Measurements from ENCODE around the gene SLC43A2. TPM values are rescaled to one million over a fixed set of nuclear protein-coding genes. Genes with fewer than 3 reads are reported as not detected.
A peak's percentile ranks its signal among the peaks of the same experiment; 100 is the strongest.
"Not testable (repeated sequence)": the region's sequence is repeated elsewhere in the genome, so short reads cannot be mapped to it uniquely, and the experiment has no call there.

SLC43A2 gene
- 10 to 100 TPM in 1 of 2 donors, 1 to 10 TPM in 1; 9.5 to 16.9 TPM for total RNA-seq
- long read RNA-seq, donor 1, full-length matches to known transcripts: 5 of 9 reads
- long read RNA-seq, donor 1, partial matches to known transcripts: 1 of 9 reads
- long read RNA-seq, donor 1, other reads (novel, unspliced or antisense): 3 of 9 reads
- long read RNA-seq, donor 2, full-length matches to known transcripts: 3 of 5 reads
- long read RNA-seq, donor 2, partial matches to known transcripts: 1 of 5 reads
- long read RNA-seq, donor 2, other reads (novel, unspliced or antisense): 1 of 5 reads

- peak; percentile 95 for DNase-seq (ENCODE audit: low spot score)
- intact Hi-C loops (cut with DNase I): loop anchor here (5.0 kb wide), 2 partner anchors 36 to 51 kb away; no protein-coding TSS in a partner anchor
These were observed at the start of gene SLC43A2 for GRCh38 chr17:1627982-1628855. SLC43A2 (minus strand) TSS chr17:1628834; CDS start chr17:1627874, 960 bp downstream.

- intact Hi-C loops (cut with DNase I): no loop called here
- no peak for DNase-seq (ENCODE audit: low spot score)
These were observed 47.8 kb upstream of the SLC43A2 start for GRCh38 chr17:1676401-1676800.

GRCh38 chr17:1673041-1673785 is 44.6 kb upstream of the SLC43A2 start:
- intact Hi-C loops (cut with DNase I): loop anchor here in 1 of 2 donors (5.0 kb wide), 1 partner anchor 34 kb away; no protein-coding TSS in a partner anchor
- no peak for DNase-seq (ENCODE audit: low spot score)

GRCh38 chr17:1663934-1664333 is 35.3 kb upstream of the SLC43A2 start:
- DNase-seq (ENCODE audit: low spot score); intact Hi-C loops (cut with DNase I): not testable (repeated sequence)

GRCh38 chr17:1661045-1661444 is 32.4 kb upstream of the SLC43A2 start:
- no peak for DNase-seq (ENCODE audit: low spot score)
- intact Hi-C loops (cut with DNase I): no loop called here

- intact Hi-C loops (cut with DNase I): loop anchor here in 1 of 2 donors (10.0 kb wide), 1 partner anchor 1047 kb away; no protein-coding TSS in a partner anchor
- no peak for DNase-seq (ENCODE audit: low spot score)
These were observed 29.5 kb upstream of the SLC43A2 start for GRCh38 chr17:1658100-1658499.

- intact Hi-C loops (cut with DNase I): loop anchor here in 1 of 2 donors (5.0 to 10.0 kb wide), 2 partner anchors 59 to 1051 kb away; partner anchors contain the start of gene TLCD2
- no peak for DNase-seq (ENCODE audit: low spot score)
These were observed 25.1 kb upstream of the SLC43A2 start for GRCh38 chr17:1653735-1654134.

GRCh38 chr17:1652794-1653193 is 24.2 kb upstream of the SLC43A2 start:
- not testable (repeated sequence) for DNase-seq (ENCODE audit: low spot score)
- intact Hi-C loops (cut with DNase I): loop anchor here in 1 of 2 donors (5.0 to 10.0 kb wide), 2 partner anchors 60 to 1052 kb away; partner anchors contain the start of gene TLCD2

- intact Hi-C loops (cut with DNase I): loop anchor here in 1 of 2 donors (5.0 to 10.0 kb wide), 2 partner anchors 61 to 1053 kb away; partner anchors contain the start of gene TLCD2
- no peak for DNase-seq (ENCODE audit: low spot score)
These were observed 22.9 kb upstream of the SLC43A2 start for GRCh38 chr17:1651559-1651844.

GRCh38 chr17:1650731-1651558 is 22.3 kb upstream of the SLC43A2 start:
- intact Hi-C loops (cut with DNase I): loop anchor here in 1 of 2 donors (5.0 to 10.0 kb wide), 2 partner anchors 61 to 1054 kb away; partner anchors contain the start of gene TLCD2
- no peak for DNase-seq (ENCODE audit: low spot score)

GRCh38 chr17:1649844-1650501 is 21.3 kb upstream of the SLC43A2 start, which contains the start of gene RILP:
RILP (minus strand) TSS chr17:1649866; CDS start chr17:1649804, 62 bp downstream.
- DNase-seq (ENCODE audit: low spot score): peak; percentile 90
- intact Hi-C loops (cut with DNase I): loop anchor here (5.0 to 10.0 kb wide), 3 partner anchors 62 to 1055 kb away; partner anchors contain the start of gene TLCD2 (in 1 of the 2)

GRCh38 chr17:1648963-1649843 is 20.6 kb upstream of the SLC43A2 start:
- DNase-seq (ENCODE audit: low spot score): peak; percentile 98
- intact Hi-C loops (cut with DNase I): loop anchor here (5.0 kb wide), 1 partner anchor 72 kb away; no protein-coding TSS in a partner anchor

GRCh38 chr17:1648173-1648962 is 19.7 kb upstream of the SLC43A2 start:
- no peak for DNase-seq (ENCODE audit: low spot score)
- intact Hi-C loops (cut with DNase I): loop anchor here (5.0 kb wide), 1 partner anchor 71 kb away; no protein-coding TSS in a partner anchor

- DNase-seq (ENCODE audit: low spot score): no peak
- intact Hi-C loops (cut with DNase I): loop anchor here (5.0 kb wide), 1 partner anchor 70 kb away; no protein-coding TSS in a partner anchor
These were observed 19.2 kb upstream of the SLC43A2 start for GRCh38 chr17:1647802-1648171.

- intact Hi-C loops (cut with DNase I): loop anchor here (5.0 kb wide), 1 partner anchor 69 kb away; no protein-coding TSS in a partner anchor
- no peak for DNase-seq (ENCODE audit: low spot score)
These were observed 17.7 kb upstream of the SLC43A2 start for GRCh38 chr17:1646199-1646875.
